ENCODE data around the gene FAM209B. TPM values are rescaled to one million over a fixed set of nuclear protein-coding genes. Genes with fewer than 3 reads are reported as not detected.

Gene FAM209B
- polyA plus RNA-seq, 3 donors = 0.14 to 0.42 TPM; not detected in 1

- no peak overlapping the region for H3K27ac ChIP-seq (ENCODE audit: low read depth, low read length)
- 81 to 94% (median 89%) methylated on average over 12 of the region's 12 CpGs for whole genome bisulfite sequencing, 3 donors
These were observed 47.2 kb downstream of the FAM209B start for GRCh38 chr20:56580226-56580625.

DNA sequence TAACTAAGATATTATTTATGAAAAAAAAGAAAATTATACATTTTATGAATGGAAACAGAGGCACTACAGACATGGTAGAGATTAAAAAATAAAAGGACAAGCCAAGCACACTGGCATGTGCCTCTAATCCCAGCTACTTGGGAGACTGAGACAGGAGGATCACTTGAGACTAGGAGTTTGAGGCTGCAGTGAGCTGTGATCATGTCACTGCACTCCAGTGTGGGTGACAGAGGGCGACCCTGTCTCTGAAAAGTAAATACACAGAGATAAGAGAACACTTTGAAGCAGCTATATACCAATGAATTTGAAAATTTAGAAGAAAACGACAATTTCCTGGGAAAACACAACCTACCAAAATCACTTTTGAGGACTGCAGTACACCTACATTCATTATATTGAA lies 48.7 kb downstream of the FAM209B start:
- WGBS, 3 donors = 18 to 74% (median 57%) methylated on average over 2 of the region's 2 CpGs

DNA sequence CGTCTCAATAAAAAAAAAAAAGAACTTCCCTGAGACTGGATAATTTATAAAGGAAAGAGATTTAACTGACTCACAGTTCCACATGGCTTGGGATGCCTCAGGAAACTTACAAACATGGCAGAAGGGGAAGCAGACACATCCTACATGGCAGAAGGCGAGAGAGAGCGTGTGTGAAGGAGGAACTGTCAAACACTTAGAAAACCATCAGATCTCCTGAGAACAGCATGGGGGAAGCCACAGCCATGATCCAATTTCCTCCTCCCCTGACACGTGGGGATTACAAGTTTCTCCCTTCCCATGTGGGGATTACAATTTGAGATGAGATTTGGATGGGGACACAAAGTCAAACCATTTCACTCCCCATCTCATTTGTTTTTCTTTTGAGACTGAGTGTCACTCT lies 49.5 kb downstream of the FAM209B start:
- WGBS, 3 donors = 24 to 48% (median 38%) methylated on average over 4 of the region's 4 CpGs

More for the DNA sequence above, 48.7 kb downstream of the FAM209B start:
- no peak overlapping the region for H3K27ac ChIP-seq (ENCODE audit: low read depth, low read length)

GRCh38 chr20:56584916-56585315 lies 51.9 kb downstream of the FAM209B start:
- WGBS, 3 donors = 70 to 90% (median 85%) methylated on average over 5 of the region's 5 CpGs

More for the DNA sequence above, 49.5 kb downstream of the FAM209B start:
- no peak overlapping the region for H3K27ac ChIP-seq (ENCODE audit: low read depth, low read length)

More at GRCh38 chr20:56584916-56585315, 51.9 kb downstream of the FAM209B start:
- no peak overlapping the region for H3K27ac ChIP-seq (ENCODE audit: low read depth, low read length)

Other genes starting within 250 kb of the FAM209B start
- gene FAM210B, start 174.3 kb upstream of the FAM209B start, polyA plus RNA-seq = 10 to 100 TPM; 21.0 to 42.1 (median 40.7) TPM
- gene AURKA, start 141.0 kb upstream of the FAM209B start, polyA plus RNA-seq = 1 to 10 TPM in 1 of 3 donors, under 1 TPM in 2; 0.79 to 1.3 (median 0.92) TPM
- gene CSTF1, start 140.6 kb upstream of the FAM209B start, polyA plus RNA-seq = 10 to 100 TPM in 2 of 3 donors, 1 to 10 TPM in 1; 5.1 to 11.1 (median 10.5) TPM
- gene CASS4, start 121.0 kb upstream of the FAM209B start, polyA plus RNA-seq = 1 to 10 TPM in 1 of 3 donors, under 1 TPM in 2; 0.26 to 2.0 (median 0.91) TPM
- gene RTF2, start 64.6 kb upstream of the FAM209B start, polyA plus RNA-seq = 10 to 100 TPM; 38.4 to 90.2 (median 74.3) TPM
- gene FAM209A, start 8.5 kb upstream of the FAM209B start, polyA plus RNA-seq = under 1 TPM; 0.09 to 0.79 (median 0.33) TPM
- gene TFAP2C, start 96.1 kb downstream of the FAM209B start, polyA plus RNA-seq = 1 to 10 TPM in 1 of 3 donors, under 1 TPM in 2; 0.14 to 1.3 (median 0.70) TPM

Measured in adipose tissue (tissue), 3 donors.